ENCODE data around the gene RAB13. TPM values are rescaled to one million over a fixed set of nuclear protein-coding genes. Genes with fewer than 3 reads are reported as not detected.
"Not testable (repeated sequence)": the region's sequence is repeated elsewhere in the genome, so short reads cannot be mapped to it uniquely, and the experiment has no call there.

Gene RAB13
- 36.8 and 45.2 TPM in 2 replicates for total RNA-seq

GRCh38 chr1:153985941-153986761 is at the start of gene RAB13:
TSS of gene RAB13 (minus strand) at chr1:153986339. CDS start at chr1:153986236, 103 bp downstream.
- DNase-seq (ENCODE audit: low read depth in 2 of 2), result peak; percentile 77 to 84

GRCh38 chr1:154033697-154034096 is 47.6 kb upstream of the RAB13 start:
- not testable (repeated sequence) for DNase-seq (ENCODE audit: low read depth in 2 of 2)

GRCh38 chr1:154019940-154020339 is 33.8 kb upstream of the RAB13 start:
- no peak for DNase-seq (ENCODE audit: low read depth in 2 of 2)

GRCh38 chr1:154019269-154019668 is 33.1 kb upstream of the RAB13 start:
- DNase-seq (ENCODE audit: low read depth in 2 of 2), result no peak

- no peak for DNase-seq (ENCODE audit: low read depth in 2 of 2)
Measured at GRCh38 chr1:154014154-154014907, 28.2 kb upstream of the RAB13 start.

GRCh38 chr1:154012543-154012942 is 26.4 kb upstream of the RAB13 start:
- DNase-seq (ENCODE audit: low read depth in 2 of 2), result not testable (repeated sequence)

- no peak for DNase-seq (ENCODE audit: low read depth in 2 of 2)
Measured at GRCh38 chr1:154012129-154012528, 26.0 kb upstream of the RAB13 start.

- DNase-seq (ENCODE audit: low read depth in 2 of 2), result no peak
Measured at GRCh38 chr1:154006136-154006535, 20.0 kb upstream of the RAB13 start.

- no peak for DNase-seq (ENCODE audit: low read depth in 2 of 2)
Measured at GRCh38 chr1:154000420-154000819, 14.3 kb upstream of the RAB13 start.

- not testable (repeated sequence) for DNase-seq (ENCODE audit: low read depth in 2 of 2)
Measured at GRCh38 chr1:153996882-153997281, 10.7 kb upstream of the RAB13 start.

- no peak for DNase-seq (ENCODE audit: low read depth in 2 of 2)
Measured at GRCh38 chr1:153995640-153996039, 9.5 kb upstream of the RAB13 start.

- no peak for DNase-seq (ENCODE audit: low read depth in 2 of 2)
Measured at GRCh38 chr1:153995202-153995601, 9.1 kb upstream of the RAB13 start.

GRCh38 chr1:153991806-153992205 is 5.7 kb upstream of the RAB13 start:
- no peak for DNase-seq (ENCODE audit: low read depth in 2 of 2)

- peak; percentile 16 to 20 for DNase-seq (ENCODE audit: low read depth in 2 of 2)
Measured at GRCh38 chr1:153991151-153991630, 5.1 kb upstream of the RAB13 start.

- DNase-seq (ENCODE audit: low read depth in 2 of 2), result peak; percentile 98
Measured at GRCh38 chr1:153990468-153991150, 4.5 kb upstream of the RAB13 start, which contains the start of gene RPS27. TSS of gene RPS27 (plus strand) at chr1:153990762. CDS start at chr1:153990797, 35 bp downstream.

- no peak for DNase-seq (ENCODE audit: low read depth in 2 of 2)
Measured at GRCh38 chr1:153987621-153988020, 1.5 kb upstream of the RAB13 start.

- peak in 1 of 2 donors; percentile 74 for DNase-seq (ENCODE audit: low read depth in 2 of 2)
Measured at GRCh38 chr1:153985341-153985912, 712 bp downstream of the RAB13 start.

GRCh38 chr1:153984123-153984894 is 1.8 kb downstream of the RAB13 start:
- no peak for DNase-seq (ENCODE audit: low read depth in 2 of 2)

- not testable (repeated sequence) for DNase-seq (ENCODE audit: low read depth in 2 of 2)
Measured at GRCh38 chr1:153981735-153982134, 4.4 kb downstream of the RAB13 start.

GRCh38 chr1:153979091-153979490 is 7.0 kb downstream of the RAB13 start:
- DNase-seq (ENCODE audit: low read depth in 2 of 2), result not testable (repeated sequence)
